ENCODE data around the gene SMIM13. TPM values are rescaled to one million over a fixed set of nuclear protein-coding genes. Genes with fewer than 3 reads are reported as not detected.

SMIM13 gene
- total RNA-seq, 1 donor from 2014 or later: 18.9 TPM

GRCh38 chr6:11128608-11129007 lies 35.0 kb downstream of the SMIM13 start:
- H3K4me1 Mint-ChIP-seq: peaks cover 8% of the 10 kb centered on the region
- H3K27ac Mint-ChIP-seq: no peak overlapping the region
- TF ChIP-seq CTCF (IDR thresholded peaks at IDR 0.05; ENCODE audit: unreplicated experiment): no peak
- H3K27me3 Mint-ChIP-seq (ENCODE audit: low read depth): no peaks in the 10 kb centered on the region
- DNase-seq (ENCODE audit: low spot score in 2 of 2, unreplicated experiment in 2 of 2): no peak
- peaks cover 13% of the 10 kb centered on the region for H3K36me3 Mint-ChIP-seq
- no peak overlapping the region for H3K4me3 Mint-ChIP-seq
- H3K9me3 Mint-ChIP-seq: peaks cover 3% of the 10 kb centered on the region

- H3K4me1 Mint-ChIP-seq: peaks cover 8% of the 10 kb centered on the region
- no peak overlapping the region for H3K27ac Mint-ChIP-seq
Observed at GRCh38 chr6:11129908-11130565, 36.4 kb downstream of the SMIM13 start.

GRCh38 chr6:11130605-11131004 lies 37.0 kb downstream of the SMIM13 start:
- TF ChIP-seq CTCF (IDR thresholded peaks at IDR 0.05; ENCODE audit: unreplicated experiment): no peak
- no peak for DNase-seq (ENCODE audit: low spot score in 2 of 2, unreplicated experiment in 2 of 2)
- peaks cover 8% of the 10 kb centered on the region for H3K4me1 Mint-ChIP-seq
- no peak overlapping the region for H3K27ac Mint-ChIP-seq
- H3K4me3 Mint-ChIP-seq: no peak overlapping the region
- no peaks in the 10 kb centered on the region for H3K27me3 Mint-ChIP-seq (ENCODE audit: low read depth)
- peaks cover 3% of the 10 kb centered on the region for H3K9me3 Mint-ChIP-seq
- H3K36me3 Mint-ChIP-seq: peaks cover 22% of the 10 kb centered on the region

More at GRCh38 chr6:11129908-11130565, 36.4 kb downstream of the SMIM13 start:
- Mint-ChIP-seq H3K27me3 (ENCODE audit: low read depth) (no peaks in the 10 kb centered on the region), H3K36me3 (peaks cover 19% of the 10 kb centered on the region), H3K4me3 (no peak overlapping the region), H3K9me3 (peaks cover 3% of the 10 kb centered on the region)
- no peak for DNase-seq (ENCODE audit: low spot score in 2 of 2, unreplicated experiment in 2 of 2)
- no peak for TF ChIP-seq CTCF (IDR thresholded peaks at IDR 0.05; ENCODE audit: unreplicated experiment)

- Mint-ChIP-seq H3K27me3 (ENCODE audit: low read depth) (no peaks in the 10 kb centered on the region), H3K9me3 (peaks cover 2% of the 10 kb centered on the region), H3K27ac (no peak overlapping the region), H3K36me3 (peaks cover 14% of the 10 kb centered on the region), H3K4me3 (no peak overlapping the region), H3K4me1 (peaks cover 8% of the 10 kb centered on the region)
- no peak for TF ChIP-seq CTCF (IDR thresholded peaks at IDR 0.05; ENCODE audit: unreplicated experiment)
- DNase-seq (ENCODE audit: low spot score in 2 of 2, unreplicated experiment in 2 of 2): no peak
Observed at GRCh38 chr6:11132194-11132888, 38.7 kb downstream of the SMIM13 start.

GRCh38 chr6:11133281-11133680 lies 39.6 kb downstream of the SMIM13 start:
- H3K4me1 Mint-ChIP-seq: peaks cover 8% of the 10 kb centered on the region
- no peak overlapping the region for H3K4me3 Mint-ChIP-seq
- H3K27me3 Mint-ChIP-seq (ENCODE audit: low read depth): no peaks in the 10 kb centered on the region
- H3K36me3 Mint-ChIP-seq: peaks cover 10% of the 10 kb centered on the region
- H3K27ac Mint-ChIP-seq: no peak overlapping the region
- no peak for TF ChIP-seq CTCF (IDR thresholded peaks at IDR 0.05; ENCODE audit: unreplicated experiment)
- DNase-seq (ENCODE audit: low spot score in 2 of 2, unreplicated experiment in 2 of 2): no peak
- H3K9me3 Mint-ChIP-seq: no peaks in the 10 kb centered on the region

Measured in mesothelial cell of epicardium (in vitro differentiated cells).